NCI-H1105 (cell line): ENCODE results near the gene APOA4.

ENCODE experiments used
- DNase-seq: peaks from one replicate; lab custom pipeline; 2025; lab: John Stamatoyannopoulos, UW

APOA4 gene

GRCh38 chr11:116823031-116823843 lies at the start of gene APOA4:
APOA4 (minus strand) TSS chr11:116823304; CDS start chr11:116823191, 113 bp downstream.
- DNase-seq = no peak

GRCh38 chr11:116871248-116871647 lies 48.1 kb upstream of the APOA4 start:
- no peak for DNase-seq

- DNase-seq = no peak
Measured at GRCh38 chr11:116870054-116870453, 47.0 kb upstream of the APOA4 start.

- no peak for DNase-seq
Measured at GRCh38 chr11:116869610-116870009, 46.5 kb upstream of the APOA4 start.

- DNase-seq = no peak
Measured at GRCh38 chr11:116868066-116868465, 45.0 kb upstream of the APOA4 start.

DNA sequence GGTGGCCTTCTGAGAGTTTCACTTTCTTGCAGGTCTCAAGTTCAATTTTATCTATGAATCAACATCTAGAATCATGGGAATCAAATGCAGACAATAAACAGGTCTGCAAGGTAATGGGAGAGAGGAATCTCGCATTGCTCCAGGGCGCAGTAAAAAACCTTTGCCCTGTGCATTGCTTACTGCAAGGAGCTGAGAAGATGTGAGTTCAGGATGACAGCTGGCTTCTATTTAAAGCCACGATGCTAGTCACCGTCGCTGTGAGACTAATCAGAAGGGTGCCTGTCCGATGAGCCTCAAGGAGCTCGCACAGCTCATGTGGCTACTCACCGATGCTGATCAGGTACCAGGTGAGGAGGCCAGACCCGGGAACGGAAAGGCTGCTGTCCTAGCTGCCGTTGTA lies 44.5 kb upstream of the APOA4 start:
- DNase-seq = no peak

DNA sequence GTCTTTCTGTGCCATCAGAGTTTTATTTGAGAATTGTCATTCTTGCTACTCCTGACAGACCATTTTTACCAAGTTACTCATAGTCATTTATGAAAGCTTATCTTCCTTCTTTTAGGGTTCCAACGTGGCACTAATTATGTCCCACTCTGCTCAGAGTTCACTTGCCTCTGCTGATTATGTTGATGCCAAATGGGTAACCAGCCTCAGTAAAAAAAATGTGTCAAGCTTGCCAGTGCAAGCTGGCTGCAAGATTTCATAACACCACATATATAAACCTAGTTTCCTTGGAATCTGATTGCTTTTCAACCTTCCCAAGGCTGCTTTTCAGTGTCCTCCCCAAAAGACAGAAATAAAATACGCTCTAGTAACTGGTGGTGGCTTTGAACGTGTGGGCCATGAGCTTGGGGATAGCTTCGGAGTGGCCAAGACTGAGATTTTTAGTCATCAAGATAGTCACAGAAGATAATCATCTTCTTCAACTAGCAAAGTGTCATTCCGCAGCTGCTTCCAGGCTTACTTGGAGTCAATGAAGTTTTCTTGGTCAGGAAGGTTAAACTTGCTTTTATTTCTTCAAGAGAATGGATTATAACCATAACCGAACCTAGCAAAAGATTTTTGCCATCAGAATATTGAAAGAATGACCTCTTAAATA lies 43.8 kb upstream of the APOA4 start:
- no peak for DNase-seq

DNA sequence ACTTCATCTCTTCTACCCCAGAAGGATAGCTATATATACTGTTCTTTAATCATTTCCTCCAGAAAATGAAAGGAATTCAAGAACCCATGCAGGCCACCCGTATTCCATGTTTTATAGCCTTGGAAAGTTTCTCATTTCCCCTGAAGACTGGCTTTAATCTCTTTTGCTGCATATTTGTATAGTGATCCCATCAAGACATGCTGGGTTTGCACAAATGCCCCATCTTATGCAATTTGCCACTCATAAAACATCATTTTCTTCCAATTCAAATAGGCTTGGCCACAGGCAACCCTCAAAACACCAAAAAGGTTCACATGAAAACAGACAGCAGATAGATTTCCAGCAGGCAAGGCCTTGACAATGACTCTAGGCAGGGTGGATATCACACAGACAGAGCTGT lies 42.6 kb upstream of the APOA4 start:
- no peak for DNase-seq

DNA sequence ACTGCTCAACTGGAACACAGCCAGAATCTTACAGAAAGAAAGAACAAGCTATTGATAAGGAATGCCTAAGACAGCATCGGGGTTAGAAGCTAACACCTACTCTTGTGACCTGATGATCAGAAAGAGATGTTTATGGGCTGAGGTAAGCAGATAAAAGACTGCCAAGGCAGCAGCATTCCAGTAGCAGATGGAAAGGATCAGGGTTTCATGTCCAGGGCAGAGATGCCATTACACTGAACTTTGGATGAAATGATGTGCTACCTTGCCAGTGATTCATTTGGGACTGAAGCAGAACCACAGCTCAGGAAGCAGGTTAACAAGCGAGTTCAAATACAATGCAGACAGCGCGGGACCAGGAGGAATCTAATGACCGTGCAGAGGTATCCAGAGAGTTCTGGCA lies 41.4 kb upstream of the APOA4 start:
- no peak for DNase-seq

- DNase-seq = no peak
Measured at GRCh38 chr11:116862951-116863350, 39.8 kb upstream of the APOA4 start.

DNA sequence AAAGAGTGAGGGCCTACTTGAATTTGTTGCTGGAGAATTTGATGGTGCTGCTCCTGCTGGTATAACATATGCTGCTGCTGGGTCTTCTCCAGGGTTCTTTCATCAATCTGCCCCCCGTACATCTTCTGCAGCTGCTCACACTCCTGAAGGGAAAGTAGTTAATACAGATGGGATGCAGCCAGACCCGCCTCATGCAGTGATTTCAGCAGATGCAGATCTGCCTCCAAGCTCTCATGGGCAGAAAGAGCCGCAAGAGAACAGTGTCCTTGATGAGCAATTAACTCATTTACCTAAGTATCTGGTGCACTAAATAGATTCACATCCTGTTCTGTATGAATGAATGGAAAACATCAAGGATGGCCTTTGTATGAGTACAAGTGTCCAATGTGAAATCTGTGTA lies 39.1 kb upstream of the APOA4 start:
- no peak for DNase-seq

GRCh38 chr11:116861539-116861938 lies 38.4 kb upstream of the APOA4 start:
- DNase-seq = no peak

DNA sequence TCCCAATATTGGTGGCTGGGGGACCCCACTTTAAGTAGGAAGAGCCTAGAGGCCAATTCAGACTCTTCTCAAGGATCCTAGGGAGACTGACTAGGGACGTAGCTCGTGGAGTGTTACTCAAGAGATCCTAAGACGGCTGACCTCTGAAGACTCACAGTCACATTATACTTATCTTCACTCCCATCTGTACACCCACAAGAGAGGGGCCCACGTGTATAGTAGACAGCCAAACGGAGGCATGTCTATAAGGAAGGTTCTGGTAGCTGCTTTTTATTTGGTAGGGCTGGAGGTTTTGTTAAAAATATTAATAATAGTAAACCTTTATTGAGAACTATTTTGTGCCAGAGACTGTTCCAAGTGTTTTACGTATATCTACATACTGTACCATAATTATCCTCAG lies 37.2 kb upstream of the APOA4 start:
- no peak for DNase-seq

GRCh38 chr11:116859175-116859574 lies 36.1 kb upstream of the APOA4 start:
- no peak for DNase-seq

- DNase-seq = no peak
Measured at GRCh38 chr11:116857936-116858335, 34.8 kb upstream of the APOA4 start.

GRCh38 chr11:116857316-116857715 lies 34.2 kb upstream of the APOA4 start:
- DNase-seq = no peak

GRCh38 chr11:116856423-116856822 lies 33.3 kb upstream of the APOA4 start:
- DNase-seq = no peak

- DNase-seq = no peak
Measured at GRCh38 chr11:116855413-116855812, 32.3 kb upstream of the APOA4 start.

DNA sequence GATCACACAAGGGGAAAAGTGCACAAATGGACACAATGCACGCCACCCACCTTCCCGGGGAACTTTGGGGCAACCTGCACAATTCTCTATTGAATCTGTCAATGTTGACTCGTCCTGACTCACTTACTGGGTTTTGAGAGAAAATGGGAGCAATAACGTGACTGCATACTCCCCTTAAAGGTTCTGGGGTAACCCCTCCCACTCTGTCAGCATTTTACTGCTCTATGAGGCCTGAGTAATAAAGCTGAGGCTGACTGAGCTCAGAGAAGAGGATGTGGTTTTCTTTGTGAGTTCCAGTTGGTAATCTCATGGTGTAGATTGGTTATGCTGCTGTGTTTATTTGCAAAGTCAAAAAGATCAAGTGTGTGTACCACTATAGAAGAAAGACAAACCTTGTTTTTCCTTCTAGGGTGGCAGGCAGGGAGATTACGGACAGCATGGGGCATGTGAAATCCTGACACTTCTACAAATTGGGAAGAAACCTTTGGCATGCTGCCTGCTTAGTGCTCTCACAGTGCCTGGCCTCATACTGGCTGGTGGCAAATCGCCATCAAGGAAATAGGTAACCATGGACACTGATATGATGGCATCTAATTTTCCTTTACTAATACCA lies 30.5 kb upstream of the APOA4 start:
- DNase-seq = no peak

DNA sequence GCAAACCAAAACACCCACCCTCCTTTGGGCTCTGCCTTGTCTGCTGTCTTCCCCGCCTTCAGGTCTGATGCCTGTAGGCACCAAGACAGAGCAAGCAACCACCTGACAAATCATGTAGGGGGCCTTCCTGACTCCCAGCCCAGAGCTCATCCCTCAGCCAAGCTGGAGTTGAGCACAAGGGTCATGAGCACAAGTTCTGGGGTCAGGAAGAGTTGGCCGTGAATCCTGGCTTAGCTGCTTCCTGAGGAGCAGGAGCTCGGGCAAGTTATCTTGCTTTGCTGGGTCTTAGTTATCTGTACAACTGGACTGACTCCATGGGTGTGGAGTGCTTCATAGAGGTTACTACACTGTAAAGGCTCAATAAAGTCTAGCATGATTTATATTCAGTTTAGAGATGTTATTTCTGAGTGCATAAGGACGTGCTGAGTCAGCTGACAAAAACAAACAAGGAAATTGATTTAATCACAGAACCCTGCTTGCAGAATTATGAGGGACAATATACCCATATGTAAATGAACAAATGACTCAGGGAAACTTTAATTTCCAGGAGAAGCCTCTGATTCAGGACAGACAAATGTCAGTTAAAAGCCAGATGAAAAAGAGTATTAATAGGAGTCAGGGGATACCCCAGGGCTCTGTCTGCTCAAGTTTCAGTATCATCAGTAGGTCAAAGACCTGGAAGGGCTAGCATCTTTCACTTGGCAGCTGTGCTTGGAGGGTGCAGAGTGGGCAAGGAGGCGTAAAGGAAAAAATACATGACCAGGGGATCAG lies 29.3 kb upstream of the APOA4 start:
- no peak for DNase-seq

DNA sequence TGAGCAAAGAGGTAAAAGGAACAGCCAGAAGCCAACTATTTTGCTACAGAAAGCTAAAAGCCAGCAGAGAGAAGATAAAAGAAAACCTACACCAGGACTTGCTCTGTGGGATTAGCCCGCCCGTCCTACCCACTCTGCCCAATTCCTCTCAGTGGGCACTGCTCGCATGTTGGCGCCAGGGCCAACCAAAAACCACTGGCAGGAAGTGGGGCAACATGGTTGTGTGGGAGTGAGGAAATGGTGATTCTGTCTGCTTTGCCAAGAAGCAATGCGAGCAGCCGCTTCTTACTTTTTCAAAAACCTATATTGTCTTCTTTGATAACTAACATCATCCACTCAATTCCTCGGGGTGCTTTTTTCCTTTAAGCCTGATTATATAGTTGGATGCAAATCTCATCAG lies 28.5 kb upstream of the APOA4 start:
- no peak for DNase-seq

DNA sequence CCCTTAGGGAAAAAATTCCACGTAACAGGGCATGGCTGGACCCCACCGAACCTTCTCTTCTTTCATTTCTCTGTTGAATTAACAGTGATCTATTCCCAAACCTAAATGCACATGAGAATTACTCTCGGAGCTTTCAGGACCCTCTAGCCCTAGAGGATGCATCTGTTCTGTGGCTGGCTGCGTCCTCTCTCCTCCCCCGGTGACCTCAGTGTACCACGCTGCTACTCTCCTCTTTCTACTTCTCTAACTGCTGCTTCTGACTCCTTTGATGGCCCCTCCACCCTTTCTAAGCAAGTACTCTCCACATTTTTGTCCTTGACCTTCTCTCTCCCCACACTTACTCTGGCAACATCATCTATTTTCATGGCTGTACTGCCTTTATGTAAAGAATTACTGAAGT lies 26.4 kb upstream of the APOA4 start:
- DNase-seq = no peak

DNA sequence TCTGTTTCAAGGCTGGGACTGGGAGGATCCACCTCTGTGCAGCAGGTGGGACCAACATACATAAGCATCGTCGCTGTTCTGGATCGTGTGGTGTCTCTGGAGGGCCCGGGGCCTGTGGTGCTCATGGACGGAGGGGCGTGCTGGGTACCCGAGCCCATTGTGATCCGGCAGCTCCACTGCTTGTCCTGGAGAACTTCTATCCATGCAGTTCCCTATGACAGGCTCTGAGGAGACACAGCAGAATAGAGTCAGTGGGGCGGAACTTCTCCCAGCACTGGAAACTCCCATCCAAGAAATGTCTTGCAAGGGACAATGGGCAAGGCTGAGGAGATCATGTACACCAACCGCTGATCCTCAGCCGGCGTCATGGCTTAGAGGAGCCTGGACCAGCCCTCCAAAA lies 26.0 kb upstream of the APOA4 start:
- DNase-seq = no peak
